AG20443 (cell line): ENCODE data around the gene CCDC184.
"Not testable (repeated sequence)": the region's sequence is repeated elsewhere in the genome, so short reads cannot be mapped to it uniquely, and the experiment has no call there.

ENCODE experiments used
- DNase-seq: peaks from one replicate; pipeline ENCODE4 v3.0.0; 2012; ENCODE audit warnings: low spot score, mixed read lengths

Gene CCDC184

GRCh38 chr12:48203192-48203591, 19.7 kb downstream of the CCDC184 start, which contains the start of gene OR10AD1:
Gene OR10AD1, minus strand, starts transcription at chr12:48203292. Its CDS starts 0 bp downstream, at chr12:48203292.
- DNase-seq: no peak

DNA sequence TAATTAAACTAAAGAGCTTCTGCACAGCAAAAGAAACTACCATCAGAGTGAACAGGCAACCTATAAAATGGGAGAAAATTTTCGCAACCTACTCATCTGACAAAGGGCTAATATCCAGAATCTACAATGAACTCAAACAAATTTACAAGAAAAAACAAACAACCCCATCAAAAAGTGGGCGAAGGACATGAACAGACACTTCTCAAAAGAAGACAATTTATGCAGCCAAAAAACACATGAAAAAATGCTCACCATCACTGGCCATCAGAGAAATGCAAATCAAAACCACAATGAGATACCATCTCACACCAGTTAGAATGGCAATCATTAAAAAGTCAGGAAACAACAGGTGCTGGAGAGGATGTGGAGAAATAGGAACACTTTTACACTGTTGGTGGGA, 26.1 kb downstream of the CCDC184 start:
- not testable (repeated sequence) for DNase-seq

DNA sequence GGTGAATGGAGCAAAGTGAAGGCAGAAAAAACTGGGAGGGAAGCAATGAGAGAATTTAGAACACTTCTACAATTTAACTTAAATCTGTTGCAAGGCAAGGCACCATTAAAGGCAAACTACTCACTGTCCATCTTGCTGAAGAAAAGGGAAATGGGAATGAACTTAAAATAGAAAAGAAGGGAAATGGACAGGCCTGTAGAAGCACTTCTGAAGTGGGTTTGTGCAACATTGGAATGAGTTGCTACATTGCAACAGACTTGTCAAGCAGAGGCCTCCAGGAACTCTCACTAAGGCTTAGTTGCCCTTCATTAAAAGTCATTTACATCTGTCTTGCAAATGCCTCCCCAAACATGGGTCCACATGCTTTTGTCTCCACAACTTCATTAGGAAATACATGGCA, 33.3 kb downstream of the CCDC184 start:
- DNase-seq: no peak

- DNase-seq: no peak
Observed at GRCh38 chr12:48219631-48220030, 36.2 kb downstream of the CCDC184 start.

GRCh38 chr12:48220701-48221100, 37.3 kb downstream of the CCDC184 start:
- no peak for DNase-seq

GRCh38 chr12:48221645-48222044, 38.2 kb downstream of the CCDC184 start:
- DNase-seq: no peak

DNA sequence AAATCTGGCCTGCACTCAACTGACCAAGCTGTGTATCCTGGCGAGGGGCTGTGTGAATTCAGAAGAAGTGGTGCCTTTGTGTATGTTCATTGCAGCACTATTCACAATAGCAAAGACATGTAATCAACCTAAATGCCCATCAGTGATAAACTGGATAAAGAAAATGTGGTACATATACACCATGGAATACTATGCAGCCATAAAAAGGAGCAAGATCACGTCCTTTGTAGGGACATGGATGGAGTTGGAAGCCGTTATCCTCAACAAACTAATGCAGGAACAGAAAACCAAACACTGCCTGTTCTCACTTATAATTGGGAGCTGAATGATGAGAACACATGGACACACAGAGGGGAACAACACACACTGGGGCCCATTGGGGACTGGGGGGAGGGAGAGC, 41.1 kb downstream of the CCDC184 start:
- DNase-seq: not testable (repeated sequence)

GRCh38 chr12:48231169-48231958, 47.9 kb downstream of the CCDC184 start:
- DNase-seq: not testable (repeated sequence)
